H1 (cell line): ENCODE results near the gene NTRK1. TPM values are rescaled to one million over a fixed set of nuclear protein-coding genes. Genes with fewer than 3 reads are reported as not detected.

ENCODE experiments used
- CTCF ChIP-seq, 3 experiments: IDR thresholded peaks; 1 replicate in 2 of 3; 2 replicates in 1 of 3; pipeline versions ENCODE4 v1.5.1 to v1.6.1; 2011; ENCODE audit warnings: low read length in 3 of 3, mild to moderate bottlenecking in 3 of 3, inconsistent platforms in 2 of 3, low read depth in 1 of 3, moderate library complexity in 1 of 3; ENCODE audit not compliant: insufficient read depth in 1 of 3; ENCODE audit errors: control extremely low read depth in 1 of 3
- EP300 ChIP-seq, 2 experiments: IDR thresholded peaks; 1 replicate in 1 of 2; 2 replicates in 1 of 2; pipeline ENCODE4 v1.6.1; 2011 to 2012; ENCODE audit warnings: low read depth in 2 of 2, low read length in 2 of 2, mild to moderate bottlenecking in 2 of 2, borderline replicate concordance in 1 of 2, inconsistent platforms in 1 of 2, moderate library complexity in 1 of 2
- JUN ChIP-seq: IDR thresholded peaks from 2 replicates; pipeline ENCODE4 v1.6.1; 2011; ENCODE audit warnings: low read depth, mild to moderate bottlenecking, improper control_type of control experiment, low read length
- RFX5 ChIP-seq: IDR thresholded peaks from 2 replicates; pipeline ENCODE4 v1.6.1; 2011; ENCODE audit warnings: low read depth, low read length, improper control_type of control experiment, borderline replicate concordance
- TAF7 ChIP-seq: optimal IDR thresholded peaks from 2 replicates; pipeline ENCODE3; 2011; ENCODE audit warnings: low read depth, mild to moderate bottlenecking, inconsistent platforms, low read length, moderate library complexity, borderline replicate concordance
- polyA plus RNA-seq, 7 experiments: library from polyadenylated mRNA; depleted of rRNA in 3 of 7; stranded (reverse) in 5 of 7; unstranded in 2 of 7; fragments of >200 nt in 5 of 7; fragments of 200-250 nt in 2 of 7; gene quantifications; 1 replicate in 5 of 7; 2 replicates in 1 of 7; 4 replicates in 1 of 7; pipeline versions ENCODE4 v1.2.1 to v1.2.3, GENCODE V29; 2011 to 2013; ENCODE audit warnings: missing spikeins in 2 of 7, mixed read lengths in 2 of 7
- total RNA-seq: library from RNA; stranded (reverse); fragmentation: NEBNext Ultra II Directional; extraction: Animal tissue kit (Norgen Biotek cat#: 25700); gene quantifications from 2 replicates; pipeline ENCODE4 v1.2.1, GENCODE V29; 2021

NTRK1 gene
- total and polyA plus RNA-seq, 2 of the 8 experiments (the other 6 are each of a cell fraction or from before 2014, with no cell fraction given) = 0.12 to 0.24 TPM

GRCh38 chr1:156883919-156884318 lies 23.3 kb downstream of the NTRK1 start (continued):
- TF ChIP-seq CTCF (IDR thresholded peaks at IDR 0.05; ENCODE audit: control extremely low read depth in 1 of 3, insufficient read depth in 1 of 3, low read depth in 1 of 3, low read length in 3 of 3) (no peak), RFX5 (no peak), JUN (no peak), EP300 (IDR thresholded peaks at IDR 0.05; ENCODE audit: borderline replicate concordance in 1 of 2, low read depth in 2 of 2, low read length in 2 of 2) (no peak), TAF7 (no peak)
